HG02678 (cell line): Measurements from ENCODE around the gene MYH7B.

Source experiments
- ATAC-seq: cut with Tn5 transposase; IDR thresholded peaks from one replicate; pipeline ENCODE4 v1.9.1; 2021; ENCODE audit warnings: mild to moderate bottlenecking, moderate library complexity; ENCODE audit not compliant: unreplicated experiment

MYH7B gene

DNA sequence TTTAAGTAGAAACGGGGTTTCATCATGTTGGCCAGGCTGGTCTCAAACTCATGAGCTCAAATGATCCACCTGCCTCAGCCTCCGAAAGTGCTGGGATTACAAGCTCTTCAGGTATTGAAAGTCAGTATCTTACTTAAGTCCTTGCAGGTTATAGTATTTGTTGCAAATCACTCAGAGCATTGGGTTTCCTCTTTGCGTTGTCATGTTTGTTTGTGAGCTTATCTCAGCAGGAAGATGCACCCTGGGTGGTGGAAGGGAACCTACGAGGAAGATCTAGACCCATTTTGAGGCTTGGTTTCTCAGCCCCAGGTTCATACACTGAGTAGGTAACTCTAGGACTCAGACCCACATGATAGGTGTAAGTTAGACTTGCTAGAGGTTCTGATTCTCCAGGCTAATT, 18.6 kb downstream of the MYH7B start:
- no peak for ATAC-seq

DNA sequence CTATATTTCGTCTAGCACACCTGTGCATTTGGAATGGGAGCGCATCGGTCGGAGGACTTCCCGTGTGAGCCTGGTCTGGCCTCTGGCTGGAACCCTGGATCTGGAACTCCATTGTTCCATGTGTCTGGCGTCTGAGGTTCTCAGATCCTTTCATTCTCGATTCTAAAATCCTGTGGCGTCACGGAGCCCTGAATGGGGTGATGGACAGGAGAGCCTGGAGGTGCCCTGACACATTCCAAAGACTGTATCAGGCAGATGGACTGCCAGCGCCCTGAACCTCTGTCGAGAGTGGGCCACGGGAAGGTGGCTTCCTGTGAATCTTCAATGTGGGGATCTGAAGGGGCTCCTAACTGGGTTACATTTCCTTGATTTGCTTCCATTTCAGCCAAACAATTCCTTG, 20.6 kb downstream of the MYH7B start:
- ATAC-seq, result no peak

DNA sequence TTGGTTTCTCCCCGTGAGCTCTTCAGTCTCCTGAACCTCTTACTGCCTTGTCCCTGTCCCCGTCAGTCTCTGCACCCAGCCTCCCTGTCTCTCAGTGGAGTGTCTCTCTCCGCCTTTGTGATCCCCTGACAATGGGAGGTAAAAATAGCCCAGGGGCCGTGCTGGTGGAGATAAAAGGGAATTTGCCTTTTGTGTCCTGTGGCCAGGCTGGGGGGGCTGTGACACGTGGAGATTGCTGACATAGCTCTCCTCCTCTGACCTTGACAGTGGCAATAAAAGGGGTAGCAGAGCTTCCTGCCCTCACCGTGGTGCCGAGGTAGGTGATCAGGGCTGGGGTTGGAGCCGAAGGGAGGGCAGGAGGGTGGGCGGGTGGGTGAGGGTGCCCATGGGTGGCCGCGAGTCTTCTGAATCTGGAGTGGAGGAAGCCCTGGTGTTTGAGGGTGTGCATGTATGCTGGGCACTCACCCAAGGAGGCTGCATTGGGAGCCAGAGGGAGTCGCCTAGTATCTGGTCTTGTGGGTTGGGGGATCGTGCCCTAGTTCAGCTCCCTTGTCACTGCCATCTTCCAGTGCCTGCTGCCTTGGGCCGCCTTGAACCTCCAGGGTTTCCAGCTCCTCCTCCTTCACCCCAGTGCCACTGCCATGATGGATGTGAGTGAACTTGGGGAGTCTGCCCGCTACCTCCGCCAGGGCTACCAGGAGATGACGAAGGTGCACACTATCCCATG, 21.9 kb downstream of the MYH7B start:
- ATAC-seq, result no peak

GRCh38 chr20:34978092-34978744, 22.6 kb downstream of the MYH7B start:
- no peak for ATAC-seq

DNA sequence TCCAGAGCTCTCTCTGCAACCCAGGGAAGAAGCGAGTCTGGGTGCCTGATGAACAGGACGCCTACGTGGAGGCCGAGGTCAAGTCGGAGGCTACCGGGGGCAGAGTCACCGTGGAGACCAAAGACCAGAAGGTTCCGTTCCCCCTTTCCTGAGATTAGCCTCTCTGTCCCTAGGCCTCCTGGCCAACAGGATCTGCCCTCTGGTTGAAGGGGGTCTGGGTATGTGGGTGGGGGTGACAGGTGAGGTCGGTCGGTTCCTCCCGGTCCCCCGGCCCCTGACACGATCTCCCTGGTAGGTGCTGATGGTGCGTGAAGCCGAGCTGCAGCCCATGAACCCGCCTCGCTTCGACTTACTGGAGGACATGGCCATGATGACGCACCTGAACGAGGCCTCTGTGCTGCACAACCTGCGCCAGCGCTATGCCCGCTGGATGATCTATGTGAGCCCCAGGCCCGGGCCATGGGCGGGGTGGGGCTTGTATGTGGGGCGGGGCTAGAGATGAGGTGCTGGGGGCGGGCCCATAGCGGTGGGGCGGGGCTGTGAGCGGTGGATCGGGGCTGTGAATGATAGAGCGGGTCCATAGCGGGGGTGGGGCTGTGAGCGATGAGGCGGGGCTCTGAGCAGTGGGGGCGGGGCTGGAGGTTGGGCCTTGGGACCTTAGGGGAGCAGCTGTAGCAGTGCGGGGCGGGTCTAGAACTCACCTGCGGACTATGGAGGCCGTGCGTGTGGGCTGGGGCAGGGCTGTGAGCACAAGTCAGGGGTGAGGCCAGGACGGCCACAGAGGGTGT, 23.9 kb downstream of the MYH7B start:
- no peak for ATAC-seq

GRCh38 chr20:34980543-34981233, 25.0 kb downstream of the MYH7B start:
- no peak for ATAC-seq

- ATAC-seq, result no peak
Measured at GRCh38 chr20:34982270-34983088, 26.8 kb downstream of the MYH7B start.

DNA sequence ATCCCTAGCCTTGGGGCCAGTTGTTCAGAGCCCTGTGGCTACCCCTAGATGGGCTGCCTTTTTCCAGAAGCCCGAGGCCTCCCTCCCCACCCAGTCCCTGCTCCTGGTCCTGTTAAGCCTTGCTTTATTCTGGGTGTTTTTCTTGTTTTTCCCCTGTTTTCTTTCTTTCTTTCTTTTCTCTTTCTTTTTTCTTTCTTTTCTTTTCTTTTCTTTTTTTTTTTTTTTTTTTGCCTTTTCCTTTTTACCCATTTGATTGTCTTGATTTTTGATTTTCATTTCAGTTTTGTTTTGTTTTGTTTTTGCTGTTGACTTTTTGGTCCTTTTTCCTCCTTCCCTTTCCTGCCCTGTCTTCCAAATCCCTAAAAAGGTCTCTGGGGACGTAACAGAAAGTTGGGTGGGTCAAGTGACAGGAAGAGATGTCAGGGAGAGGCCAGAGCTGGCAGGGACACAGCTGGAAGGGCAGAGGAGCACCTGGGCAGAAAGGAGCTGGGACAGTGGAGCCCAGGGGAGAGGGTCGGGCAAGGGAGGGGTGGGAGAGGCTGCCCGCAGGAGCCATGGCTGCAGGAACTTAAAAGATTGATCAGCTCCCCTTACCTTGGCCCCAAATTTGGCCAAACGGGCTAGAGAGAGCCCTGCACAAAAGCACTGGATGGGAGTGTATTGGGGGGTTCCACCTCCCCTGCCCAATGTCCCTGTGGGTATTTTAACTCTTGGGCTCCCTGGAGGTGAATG, 27.6 kb downstream of the MYH7B start:
- ATAC-seq, result no peak

DNA sequence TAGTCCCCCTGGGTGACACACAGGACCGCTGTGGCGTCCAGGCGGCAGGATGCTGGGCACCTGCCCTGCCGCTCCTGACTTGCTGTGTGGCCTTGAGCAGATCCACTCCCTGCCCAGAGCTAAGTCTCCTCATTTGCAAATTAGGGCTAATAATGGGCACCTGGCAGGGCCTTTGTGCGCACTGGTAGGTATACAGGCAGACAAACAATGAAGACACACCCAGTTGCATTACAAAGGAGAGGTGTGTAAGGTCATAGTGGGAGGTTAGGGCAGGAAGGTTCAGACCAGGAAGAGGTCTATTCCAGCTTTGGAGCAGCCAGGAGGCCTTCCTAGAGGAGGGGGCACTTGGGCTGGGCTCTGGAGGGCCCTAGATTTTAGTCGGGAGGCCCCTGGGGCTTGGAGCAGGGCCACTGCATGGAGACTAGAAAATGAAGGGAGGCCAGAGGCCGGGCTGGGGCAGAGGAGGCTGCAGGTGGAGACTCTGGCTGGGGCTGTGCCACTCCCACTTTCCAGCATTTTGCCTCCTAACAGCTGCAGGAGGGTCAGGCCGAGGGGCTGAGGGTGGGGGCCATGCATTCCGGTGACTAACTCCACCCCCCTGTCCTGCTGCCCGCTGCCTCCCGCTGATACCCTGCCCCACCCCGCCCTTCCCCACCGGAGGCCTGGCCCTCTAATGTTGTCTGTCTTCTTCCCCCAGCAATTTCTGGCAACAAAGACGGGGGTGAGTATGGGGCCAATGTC, 28.5 kb downstream of the MYH7B start:
- no peak for ATAC-seq

GRCh38 chr20:34984756-34985261, 29.1 kb downstream of the MYH7B start:
- no peak for ATAC-seq

DNA sequence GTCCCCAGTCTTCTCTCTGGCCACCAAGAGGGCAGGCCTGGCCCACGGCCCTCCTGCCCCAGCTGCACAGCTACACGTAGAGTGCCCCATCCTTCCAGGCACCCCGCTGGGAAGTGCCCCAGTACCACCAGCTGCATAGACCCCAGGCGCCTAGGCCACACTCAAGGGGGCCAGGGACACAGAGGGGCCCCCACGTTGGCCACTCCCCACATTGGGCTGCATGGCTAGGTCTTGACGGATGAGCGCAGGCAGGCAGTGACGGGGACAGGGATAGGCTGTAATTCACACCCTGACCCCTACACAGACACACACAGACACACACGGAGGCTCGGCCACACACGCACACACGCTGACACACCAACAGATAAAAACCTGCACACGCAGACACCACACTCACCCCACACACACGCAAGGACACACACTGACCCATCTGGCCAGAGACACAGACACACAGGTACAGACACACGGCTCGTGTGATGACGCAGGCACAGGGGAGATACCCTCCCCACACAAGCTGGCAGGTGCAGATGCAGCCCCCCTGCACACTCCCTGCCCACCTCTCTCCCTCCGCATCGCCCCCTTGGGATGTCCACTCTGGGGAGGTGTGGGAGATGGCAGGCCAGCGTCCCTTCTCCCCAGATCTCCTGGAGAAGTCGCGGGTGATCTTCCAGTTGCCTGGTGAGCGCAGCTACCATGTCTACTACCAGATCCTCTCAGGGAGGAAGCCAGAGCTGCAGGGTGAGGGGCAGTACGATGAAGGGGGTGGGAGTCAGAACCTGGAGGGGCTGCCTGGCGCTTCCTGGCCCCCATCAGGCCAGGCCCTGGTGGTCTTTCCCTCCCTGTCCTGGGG, 30.0 kb downstream of the MYH7B start:
- ATAC-seq, result no peak

- ATAC-seq, result no peak
Measured at GRCh38 chr20:34986311-34987287, 30.9 kb downstream of the MYH7B start.

- no peak for ATAC-seq
Measured at GRCh38 chr20:34987288-34988190, 31.9 kb downstream of the MYH7B start.

DNA sequence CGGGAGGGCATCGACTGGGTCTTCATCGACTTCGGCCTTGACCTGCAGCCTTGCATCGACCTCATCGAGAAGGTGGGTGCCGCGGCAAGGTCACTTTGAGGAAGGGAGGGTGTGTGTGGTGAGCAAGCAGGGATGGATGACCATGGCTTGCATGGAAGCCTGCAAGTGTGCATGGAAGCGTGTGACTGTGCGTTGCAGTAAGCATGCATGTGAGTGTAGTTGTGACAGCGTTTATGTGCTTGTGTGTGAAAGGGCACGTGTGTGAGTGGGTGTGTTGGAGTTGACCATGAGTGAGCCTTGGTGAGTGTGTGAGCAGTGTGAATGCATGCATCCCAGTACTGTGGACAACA, 32.5 kb downstream of the MYH7B start:
- ATAC-seq, result no peak

DNA sequence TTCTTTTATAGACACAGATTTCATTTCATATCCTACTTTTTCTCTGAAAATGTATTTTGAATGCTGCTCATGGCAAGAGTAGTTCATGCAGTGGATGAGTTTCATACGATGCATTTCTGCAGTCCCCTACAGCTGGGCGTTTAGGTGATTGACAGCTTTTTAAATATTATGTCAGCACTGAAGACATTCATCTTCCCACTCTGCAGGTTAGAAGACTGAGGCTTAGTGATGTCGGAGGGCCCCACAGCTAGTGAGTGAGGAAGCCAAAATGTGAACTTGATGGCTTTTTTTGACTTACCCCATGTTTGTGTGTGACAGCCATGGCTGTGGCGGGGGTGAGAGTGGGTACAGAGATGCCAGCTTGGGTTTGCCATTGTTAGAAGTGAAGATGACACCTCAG, 33.5 kb downstream of the MYH7B start:
- no peak for ATAC-seq

- no peak for ATAC-seq
Measured at GRCh38 chr20:34989670-34990069, 34.0 kb downstream of the MYH7B start.
